ENCODE results near the gene ANKRD44.

The ANKRD44 gene

DNA sequence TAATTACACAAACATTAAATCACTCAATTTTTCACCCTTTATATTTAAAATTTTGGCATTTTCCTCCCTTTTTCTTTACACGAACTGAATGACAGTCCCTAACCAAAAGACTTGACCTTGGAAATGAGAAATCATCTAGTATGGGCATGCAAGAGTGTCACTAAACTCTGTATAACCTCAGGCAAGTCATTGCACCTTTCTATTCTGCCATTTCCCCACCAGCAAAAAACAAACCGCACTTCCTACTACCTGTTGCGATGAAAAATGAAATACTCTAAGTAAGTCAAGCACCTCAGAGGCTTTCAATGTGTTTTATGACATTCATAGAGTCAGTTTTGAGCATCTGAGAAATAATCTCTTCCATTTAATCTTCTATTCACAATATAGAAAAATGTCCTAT lies 44.1 kb downstream of the ANKRD44 start:
- Histone ChIP-seq H3K36me3 (ENCODE audit: control insufficient read depth, low read length) (peaks cover 48% of the 10 kb centered on the region), H3K27me3 (ENCODE audit: control insufficient read depth, low read length) (no peaks in the 10 kb centered on the region), H3F3A (ENCODE audit: control insufficient read depth, insufficient read depth) (0 out of 2 replicates have a peak, but pooled peaks cover 2% of the 10 kb centered on the region), H3K4me2 (ENCODE audit: low read length) (no peak overlapping the region), H3K79me2 (ENCODE audit: control insufficient read depth, low read length) (peaks cover 99% of the 10 kb centered on the region), H3K9me2 (replicated peaks; ENCODE audit: control insufficient read depth, low read length) (no peaks in the 10 kb centered on the region), H3K9me3 (ENCODE audit: control insufficient read depth, insufficient read depth, low read length) (no peaks in the 10 kb centered on the region), H4K20me1 (ENCODE audit: control insufficient read depth, insufficient read depth, low read depth, low read length) (peaks cover 5% of the 10 kb centered on the region), H3K27ac (ENCODE audit: low read depth, low read length) (no peak overlapping the region), H3K4me3 (ENCODE audit: low read length) (no peak overlapping the region), H3K4me1 (ENCODE audit: control insufficient read depth, low read length) (peaks cover 39% of the 10 kb centered on the region)
- TF ChIP-seq EZH2phosphoT487 (IDR thresholded peaks at IDR 0.05; ENCODE audit: borderline replicate concordance, low read length) (no peak), CTCF (IDR thresholded peaks at IDR 0.05; ENCODE audit: low read depth, low read length, poor library complexity, severe bottlenecking) (no peak)

GRCh38 chr2:197265924-197266323 lies 44.7 kb downstream of the ANKRD44 start:
- Histone ChIP-seq H3K4me3 (ENCODE audit: low read length) (no peak overlapping the region), H3K79me2 (ENCODE audit: control insufficient read depth, low read length) (peaks cover 96% of the 10 kb centered on the region), H3K4me1 (ENCODE audit: control insufficient read depth, low read length) (peaks cover 43% of the 10 kb centered on the region), H3K4me2 (ENCODE audit: low read length) (no peak overlapping the region), H3K27me3 (ENCODE audit: control insufficient read depth, low read length) (no peaks in the 10 kb centered on the region), H4K20me1 (ENCODE audit: control insufficient read depth, insufficient read depth, low read depth, low read length) (peaks cover 5% of the 10 kb centered on the region), H3K36me3 (ENCODE audit: control insufficient read depth, low read length) (peaks cover 45% of the 10 kb centered on the region), H3F3A (ENCODE audit: control insufficient read depth, insufficient read depth) (0 out of 2 replicates have a peak, but pooled peaks cover 2% of the 10 kb centered on the region), H3K9me3 (ENCODE audit: control insufficient read depth, insufficient read depth, low read length) (no peaks in the 10 kb centered on the region), H3K27ac (ENCODE audit: low read depth, low read length) (no peak overlapping the region), H3K9me2 (replicated peaks; ENCODE audit: control insufficient read depth, low read length) (no peaks in the 10 kb centered on the region)
- TF ChIP-seq EZH2phosphoT487 (IDR thresholded peaks at IDR 0.05; ENCODE audit: borderline replicate concordance, low read length) (no peak), CTCF (IDR thresholded peaks at IDR 0.05; ENCODE audit: low read depth, low read length, poor library complexity, severe bottlenecking) (no peak)

DNA sequence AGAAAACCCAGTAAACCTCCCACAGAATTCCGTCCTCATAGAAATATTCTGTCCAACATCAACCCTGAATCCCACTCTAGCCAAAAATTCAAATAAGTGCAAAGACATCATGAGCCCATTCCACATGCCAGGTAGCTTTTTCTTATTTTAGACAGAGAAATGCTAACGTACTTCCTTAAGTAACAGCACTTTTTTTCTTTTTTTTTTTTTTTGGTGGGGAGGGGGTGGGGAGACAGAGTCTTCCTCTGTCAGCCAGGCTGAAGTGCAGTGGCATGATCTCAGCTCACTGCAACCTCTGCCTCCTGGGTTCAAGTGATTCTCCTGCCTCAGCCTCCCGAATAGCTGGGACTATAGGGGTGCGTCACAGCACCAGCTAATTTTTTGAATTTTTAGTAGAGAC lies 45.5 kb downstream of the ANKRD44 start:
- no peak for TF ChIP-seq EZH2phosphoT487 (IDR thresholded peaks at IDR 0.05; ENCODE audit: borderline replicate concordance, low read length)
- TF ChIP-seq CTCF (IDR thresholded peaks at IDR 0.05; ENCODE audit: low read depth, low read length, poor library complexity, severe bottlenecking): no peak
- no peak overlapping the region for H3K4me3 ChIP-seq (ENCODE audit: low read length)
- peaks cover 87% of the 10 kb centered on the region for H3K79me2 ChIP-seq (ENCODE audit: control insufficient read depth, low read length)
- no peaks in the 10 kb centered on the region for H3K27me3 ChIP-seq (ENCODE audit: control insufficient read depth, low read length)
- peaks cover 45% of the 10 kb centered on the region for H3K36me3 ChIP-seq (ENCODE audit: control insufficient read depth, low read length)
- no peak overlapping the region for H3K4me2 ChIP-seq (ENCODE audit: low read length)
- H3K4me1 ChIP-seq (ENCODE audit: control insufficient read depth, low read length): peaks cover 43% of the 10 kb centered on the region
- 0 out of 2 replicates have a peak, but pooled peaks cover 2% of the 10 kb centered on the region for H3F3A ChIP-seq (ENCODE audit: control insufficient read depth, insufficient read depth)
- H4K20me1 ChIP-seq (ENCODE audit: control insufficient read depth, insufficient read depth, low read depth, low read length): no peaks in the 10 kb centered on the region; the same call in none of the 2 replicates
- no peak overlapping the region for H3K27ac ChIP-seq (ENCODE audit: low read depth, low read length)
- H3K9me2 ChIP-seq (replicated peaks; ENCODE audit: control insufficient read depth, low read length): no peaks in the 10 kb centered on the region
- no peaks in the 10 kb centered on the region for H3K9me3 ChIP-seq (ENCODE audit: control insufficient read depth, insufficient read depth, low read length)

Measured in DOHH2 (cell line).